Activated naive CD4-positive, alpha-beta T cell treated with anti-CD3 and anti-CD28 coated beads, Interleukin-2, amount 10 ng/mL, durations not matched to agents 7 days and 5 days (primary cell): ENCODE measurements around the gene GNG8.

ENCODE experiments used
- CTCF ChIA-PET: fragments of 350-600 bp; sonication (Branson Sonifier 250); formaldehyde crosslinking; loops from one replicate; lab custom pipeline; 2021; ENCODE audit warnings: antibody characterized with exemption; lab: Charles Lee
- DNase-seq: peaks from one replicate; pipeline ENCODE4 v3.0.0-alpha.2; 2020
- H3K27ac Mint-ChIP-seq: one replicate; pipeline ENCODE4 v1.8.0; 2021; ENCODE audit warnings: mild to moderate bottlenecking, moderate library complexity, mixed read lengths
- H3K27me3 Mint-ChIP-seq: one replicate; pipeline ENCODE4 v1.8.0; 2021; ENCODE audit warnings: mild to moderate bottlenecking, mixed read lengths
- H3K36me3 Mint-ChIP-seq: one replicate; pipeline ENCODE4 v1.8.0; 2021; ENCODE audit warnings: mixed read lengths
- H3K4me1 Mint-ChIP-seq: one replicate; pipeline ENCODE4 v1.8.0; 2021; ENCODE audit warnings: mixed read lengths
- H3K4me3 Mint-ChIP-seq: one replicate; pipeline ENCODE4 v1.8.0; 2021; ENCODE audit warnings: mild to moderate bottlenecking, moderate library complexity, mixed read lengths
- H3K9me3 Mint-ChIP-seq: one replicate; pipeline ENCODE4 v1.8.0; 2021; ENCODE audit warnings: mixed read lengths

GNG8 gene

DNA sequence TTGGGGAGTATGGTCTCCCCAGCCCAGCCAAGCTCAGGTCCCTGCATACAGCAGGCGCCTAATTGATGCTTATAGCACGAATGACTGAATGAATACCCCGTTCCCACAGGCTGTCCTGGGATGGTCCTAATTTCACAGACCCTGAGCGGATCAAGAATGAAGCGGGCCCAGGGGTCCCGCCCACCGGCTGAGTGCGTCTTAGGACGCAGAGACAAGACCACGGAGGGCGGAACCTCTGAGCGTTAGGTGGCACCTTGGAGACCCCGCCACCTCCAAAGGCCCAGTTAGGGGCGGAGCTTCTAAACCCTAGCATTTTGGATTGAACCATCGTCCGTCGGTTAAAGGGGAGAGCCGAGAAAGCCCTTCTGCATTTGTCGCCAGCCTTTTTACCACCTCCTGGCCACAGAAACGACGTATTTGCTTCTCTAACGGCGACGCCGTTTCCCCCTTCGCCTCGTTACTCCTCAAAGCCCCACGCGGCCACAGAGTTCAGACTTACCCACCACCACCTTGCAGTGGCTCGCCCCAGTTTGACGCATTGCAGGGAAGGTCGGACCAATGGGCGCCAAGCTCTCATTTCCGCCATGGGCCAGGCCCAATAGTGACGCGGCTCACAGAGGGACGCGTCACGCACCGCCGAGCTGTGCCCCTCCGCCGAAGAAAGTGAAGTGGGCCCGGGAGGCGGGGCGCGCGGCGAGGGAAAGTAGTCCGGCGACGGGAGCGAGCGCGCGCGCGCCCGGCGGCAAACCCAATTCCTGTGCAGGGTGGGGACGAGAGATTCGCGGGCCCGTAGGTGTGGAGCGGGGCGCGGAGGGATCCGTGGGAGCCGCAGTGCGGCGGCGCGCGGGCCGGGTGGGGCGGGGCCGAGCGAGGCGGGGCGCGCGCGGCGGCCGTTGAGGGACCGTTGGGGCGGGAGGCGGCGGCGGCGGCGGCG is 35.4 kb downstream of the GNG8 start:
- Mint-ChIP-seq H3K27me3 (peaks cover 34% of the 10 kb centered on the region), H3K36me3 (peaks cover 36% of the 10 kb centered on the region), H3K27ac (peak overlapping the region; percentile 100), H3K9me3 (peaks cover 19% of the 10 kb centered on the region), H3K4me3 (peak overlapping the region; percentile 100), H3K4me1 (peaks cover 47% of the 10 kb centered on the region)
- DNase-seq, result peak; percentile 97
- CTCF ChIA-PET, result interaction anchor here (0.5 to 3.9 kb wide), 7 partner anchors 12 to 338 kb away, joined by 3 to 33 read pairs (median 5); partner anchors contain the start of gene DACT3

DNA sequence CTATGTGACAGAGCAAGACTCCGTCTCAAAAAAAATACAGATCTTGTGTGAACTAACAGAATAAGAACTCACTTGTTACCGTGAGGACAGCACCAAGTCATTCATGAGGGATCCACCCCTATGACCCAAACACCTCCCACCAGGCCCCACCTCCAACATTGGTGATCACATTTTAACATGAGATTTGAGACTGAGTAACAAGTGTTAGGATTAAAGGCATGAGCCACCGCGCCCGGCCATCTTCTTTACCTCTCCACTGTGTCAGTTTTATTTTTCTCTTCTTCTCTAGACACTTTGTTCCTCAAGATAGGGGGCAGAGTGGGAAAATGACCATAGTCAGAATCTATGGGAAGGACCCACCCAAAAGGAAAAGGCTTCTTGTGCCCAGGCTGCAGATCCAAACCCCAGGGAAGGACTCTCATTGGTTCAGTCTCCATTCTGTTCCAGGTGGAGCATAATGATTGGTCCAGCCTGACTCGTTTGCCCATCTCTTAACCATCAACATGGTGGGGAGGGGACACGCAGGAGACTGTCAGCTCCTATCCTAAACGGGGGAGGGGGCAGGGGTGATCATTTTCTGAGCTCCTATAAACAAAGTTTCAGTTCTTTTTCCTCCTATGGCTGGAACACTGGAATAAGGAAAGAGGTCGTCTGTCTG is 36.2 kb downstream of the GNG8 start:
- Mint-ChIP-seq H3K27me3 (peaks cover 36% of the 10 kb centered on the region), H3K4me1 (peaks cover 43% of the 10 kb centered on the region), H3K36me3 (peaks cover 35% of the 10 kb centered on the region), H3K4me3 (peak overlapping the region; percentile 100), H3K27ac (peak overlapping the region; percentile 100), H3K9me3 (peaks cover 19% of the 10 kb centered on the region)
- CTCF ChIA-PET, result interaction anchor here (1.2 to 3.9 kb wide), 4 partner anchors 13 to 62 kb away, joined by 3 to 33 read pairs (median 6); partner anchors contain the start of gene DACT3
- no peak for DNase-seq

DNA sequence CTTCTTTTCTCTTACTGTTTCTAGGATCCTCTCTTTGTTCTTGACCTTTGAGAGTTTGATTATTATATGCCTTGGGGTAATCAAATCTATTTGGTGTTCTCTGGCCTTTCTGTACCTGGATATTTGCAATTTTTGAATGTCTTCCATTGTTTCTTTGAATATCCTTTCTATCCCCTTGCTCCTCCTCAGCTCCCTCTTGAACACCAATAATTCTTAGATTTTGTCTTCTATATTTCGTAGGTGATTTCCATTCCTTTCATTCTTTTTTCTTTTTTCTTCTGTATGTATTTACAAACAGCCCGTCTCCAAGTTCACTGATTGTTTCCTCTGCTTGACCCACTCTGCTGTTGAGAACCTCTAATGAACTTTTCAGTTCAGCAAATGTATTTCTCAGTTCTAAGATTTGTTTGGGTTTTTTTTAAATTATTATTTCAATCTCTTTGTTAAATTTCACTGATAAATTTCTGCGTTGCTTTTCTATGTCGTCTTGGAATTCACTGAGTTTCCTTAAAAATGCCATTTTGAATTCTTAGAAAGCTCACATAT is 37.6 kb downstream of the GNG8 start:
- Mint-ChIP-seq H3K4me1 (peaks cover 29% of the 10 kb centered on the region), H3K27ac (no peak overlapping the region), H3K9me3 (peaks cover 19% of the 10 kb centered on the region), H3K36me3 (peaks cover 29% of the 10 kb centered on the region), H3K4me3 (no peak overlapping the region), H3K27me3 (peaks cover 38% of the 10 kb centered on the region)
- no peak for DNase-seq
- CTCF ChIA-PET, result interaction anchor here (0.9 kb wide), 1 partner anchor 16 kb away, joined by 4 read pairs; no protein-coding TSS in a partner anchor

DNA sequence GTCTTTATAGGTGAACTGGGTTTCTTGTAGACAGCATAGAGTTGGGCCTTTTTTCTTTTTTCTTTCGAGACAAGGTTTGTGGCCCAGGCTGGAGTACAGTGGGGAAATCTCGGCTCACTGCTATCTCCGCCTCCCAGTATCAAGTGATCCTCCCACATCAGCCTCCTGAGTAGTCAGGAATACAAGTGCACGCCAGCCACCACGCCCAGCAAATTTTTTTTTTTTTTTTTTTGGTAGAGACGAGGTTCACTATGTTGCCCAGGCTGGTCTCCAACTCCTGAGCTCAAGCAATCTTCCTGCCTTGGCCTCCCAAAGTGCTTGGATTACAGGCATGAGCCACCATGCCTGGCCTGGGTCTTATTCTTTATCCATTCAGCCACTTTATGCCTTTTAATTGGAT is 40.0 kb downstream of the GNG8 start:
- Mint-ChIP-seq H3K36me3 (peaks cover 13% of the 10 kb centered on the region), H3K4me1 (peaks cover 13% of the 10 kb centered on the region), H3K27me3 (peaks cover 43% of the 10 kb centered on the region), H3K27ac (no peak overlapping the region), H3K9me3 (peaks cover 19% of the 10 kb centered on the region), H3K4me3 (no peak overlapping the region)
- CTCF ChIA-PET, result no interaction called here
- DNase-seq, result no peak

DNA sequence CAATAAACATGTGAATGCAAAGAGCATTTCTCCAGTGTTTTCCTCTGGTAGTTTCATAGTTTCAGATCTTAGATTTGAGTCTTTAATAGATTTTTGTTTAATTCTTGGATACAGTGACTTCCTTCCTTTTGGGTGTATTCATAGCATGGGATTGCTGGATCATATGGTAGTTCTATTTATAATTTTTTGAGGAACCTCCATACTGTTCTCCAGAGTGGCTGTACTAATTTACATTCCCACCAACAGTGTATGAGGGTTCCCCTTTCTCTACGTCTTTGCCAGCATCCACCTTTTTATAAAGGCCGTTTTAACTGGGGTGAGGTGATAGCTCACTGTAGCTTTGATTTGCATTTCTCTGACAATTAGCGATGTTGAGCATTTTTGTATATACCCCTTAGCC is 44.1 kb downstream of the GNG8 start:
- no peak overlapping the region for H3K4me3 Mint-ChIP-seq
- CTCF ChIA-PET, result no interaction called here
- no peaks in the 10 kb centered on the region for H3K36me3 Mint-ChIP-seq
- DNase-seq, result no peak
- peaks cover 19% of the 10 kb centered on the region for H3K27me3 Mint-ChIP-seq
- H3K9me3 Mint-ChIP-seq, result no peaks in the 10 kb centered on the region
- H3K4me1 Mint-ChIP-seq, result no peaks in the 10 kb centered on the region
- no peak overlapping the region for H3K27ac Mint-ChIP-seq

DNA sequence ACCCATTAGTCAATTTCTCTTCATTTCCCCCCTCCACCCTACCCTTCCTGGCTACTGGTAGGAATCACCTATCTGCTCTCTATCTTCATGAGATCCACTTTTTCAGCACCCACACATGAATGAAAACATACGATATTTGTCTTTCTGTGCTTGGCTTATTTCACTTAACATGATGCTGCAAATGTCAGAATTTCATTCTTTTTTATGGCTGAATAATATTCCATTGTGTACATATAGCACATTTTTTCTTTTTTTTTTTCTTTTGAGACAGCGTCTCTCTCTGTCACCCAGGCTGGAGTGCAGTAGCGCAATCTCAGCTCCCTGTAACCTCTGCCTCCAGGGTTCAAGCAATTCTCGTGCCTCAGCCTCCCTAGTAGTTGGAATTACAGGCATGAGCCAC is 44.7 kb downstream of the GNG8 start:
- CTCF ChIA-PET, result no interaction called here
- peaks cover 19% of the 10 kb centered on the region for H3K27me3 Mint-ChIP-seq
- H3K4me3 Mint-ChIP-seq, result no peak overlapping the region
- H3K9me3 Mint-ChIP-seq, result no peaks in the 10 kb centered on the region
- H3K27ac Mint-ChIP-seq, result no peak overlapping the region
- no peaks in the 10 kb centered on the region for H3K4me1 Mint-ChIP-seq
- no peak for DNase-seq
- H3K36me3 Mint-ChIP-seq, result no peaks in the 10 kb centered on the region

DNA sequence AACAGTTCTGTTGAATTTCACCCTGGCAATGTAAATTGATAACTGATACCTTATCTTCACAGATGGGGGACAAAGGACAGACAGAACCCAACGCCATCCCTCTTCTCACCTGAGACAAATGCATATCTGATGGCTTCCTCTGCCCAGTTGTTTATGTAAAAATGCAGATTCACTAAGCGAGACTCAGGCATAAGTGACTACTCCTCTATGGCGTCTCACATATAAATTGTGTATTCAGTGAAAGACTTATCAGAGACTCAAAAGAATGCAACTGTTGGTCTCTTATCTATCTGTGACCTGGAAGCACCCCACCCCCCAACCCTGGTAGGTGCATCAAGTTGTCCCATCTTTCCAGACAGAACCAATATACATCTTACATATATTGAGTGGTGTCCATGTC is 48.1 kb downstream of the GNG8 start:
- H3K4me1 Mint-ChIP-seq, result peaks cover 4% of the 10 kb centered on the region
- DNase-seq, result no peak
- H3K27me3 Mint-ChIP-seq, result peaks cover 20% of the 10 kb centered on the region
- H3K9me3 Mint-ChIP-seq, result no peaks in the 10 kb centered on the region
- no peak overlapping the region for H3K27ac Mint-ChIP-seq
- CTCF ChIA-PET, result interaction anchor here (1.1 kb wide), 1 partner anchor 60 kb away, joined by 3 read pairs; no protein-coding TSS in a partner anchor
- H3K4me3 Mint-ChIP-seq, result no peak overlapping the region
- H3K36me3 Mint-ChIP-seq, result no peaks in the 10 kb centered on the region

DNA sequence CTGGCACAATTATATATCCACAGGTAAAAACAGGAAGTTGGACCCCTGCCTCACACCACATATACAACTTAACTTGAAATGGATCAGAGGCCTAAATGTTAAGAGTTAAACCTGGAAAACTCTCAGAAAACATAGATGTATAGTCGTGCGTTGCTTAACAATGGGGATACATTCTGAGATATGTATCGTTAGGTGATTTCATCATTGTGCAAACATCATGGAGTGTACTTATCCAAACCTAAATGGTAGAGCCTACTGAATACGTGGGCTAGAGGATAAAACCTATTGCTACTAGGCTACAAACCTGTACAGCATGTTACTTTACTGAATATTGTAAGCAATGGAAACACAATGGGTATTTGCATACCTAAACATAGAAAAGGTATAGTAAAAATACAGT is 49.7 kb downstream of the GNG8 start:
- no peak for DNase-seq
- Mint-ChIP-seq H3K9me3 (no peaks in the 10 kb centered on the region), H3K27me3 (peaks cover 21% of the 10 kb centered on the region), H3K4me3 (no peak overlapping the region), H3K36me3 (no peaks in the 10 kb centered on the region), H3K4me1 (peaks cover 4% of the 10 kb centered on the region), H3K27ac (no peak overlapping the region)
- CTCF ChIA-PET, result no interaction called here

DNA sequence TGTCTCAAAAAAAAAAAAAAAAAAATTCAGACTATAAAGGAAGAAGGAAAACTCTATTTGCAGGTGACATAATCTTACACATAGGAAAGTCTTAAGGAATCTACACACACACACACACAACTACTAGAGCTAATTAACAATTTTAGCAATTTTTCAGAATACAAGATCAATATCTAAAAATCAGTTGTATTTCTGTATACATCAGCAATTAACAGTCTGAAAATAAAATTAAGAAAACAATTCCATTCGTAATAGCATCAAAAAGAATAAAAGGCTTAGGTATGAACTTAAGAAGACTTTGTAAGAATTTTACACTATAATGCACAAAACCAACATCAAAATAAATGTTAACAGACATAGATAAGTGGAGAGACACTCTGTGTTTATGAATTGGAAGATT is 50.5 kb downstream of the GNG8 start:
- Mint-ChIP-seq H3K9me3 (no peaks in the 10 kb centered on the region), H3K27me3 (peaks cover 20% of the 10 kb centered on the region), H3K4me3 (no peak overlapping the region), H3K36me3 (no peaks in the 10 kb centered on the region), H3K4me1 (peaks cover 4% of the 10 kb centered on the region), H3K27ac (no peak overlapping the region)
- DNase-seq, result no peak
- CTCF ChIA-PET, result interaction anchor here (0.6 kb wide), 1 partner anchor 1229 kb away, joined by 3 read pairs; no protein-coding TSS in a partner anchor
